ENCODE measurements around the gene EPHA5.

Gene EPHA5

DNA sequence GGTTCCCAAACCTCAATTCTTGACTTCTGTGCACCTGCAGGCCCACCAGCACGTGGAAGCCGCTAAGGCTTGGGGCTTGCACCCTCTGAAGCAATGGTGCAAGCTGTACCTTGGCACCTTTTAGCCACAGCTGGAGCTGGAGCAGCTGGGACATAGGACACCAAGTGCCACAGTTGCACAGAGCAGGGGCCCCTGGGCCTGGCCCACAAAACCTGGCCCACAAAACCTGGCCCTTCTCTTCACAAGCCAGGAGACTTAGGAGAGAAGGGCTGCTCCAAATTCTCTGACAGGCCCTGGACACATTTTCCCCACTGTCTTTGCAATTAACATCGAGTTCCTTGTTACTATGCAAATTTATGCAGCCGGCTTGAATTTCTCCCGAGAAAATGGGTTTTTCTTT lies 197.8 kb downstream of the EPHA5 start:
- DNase-seq: no peak

DNA sequence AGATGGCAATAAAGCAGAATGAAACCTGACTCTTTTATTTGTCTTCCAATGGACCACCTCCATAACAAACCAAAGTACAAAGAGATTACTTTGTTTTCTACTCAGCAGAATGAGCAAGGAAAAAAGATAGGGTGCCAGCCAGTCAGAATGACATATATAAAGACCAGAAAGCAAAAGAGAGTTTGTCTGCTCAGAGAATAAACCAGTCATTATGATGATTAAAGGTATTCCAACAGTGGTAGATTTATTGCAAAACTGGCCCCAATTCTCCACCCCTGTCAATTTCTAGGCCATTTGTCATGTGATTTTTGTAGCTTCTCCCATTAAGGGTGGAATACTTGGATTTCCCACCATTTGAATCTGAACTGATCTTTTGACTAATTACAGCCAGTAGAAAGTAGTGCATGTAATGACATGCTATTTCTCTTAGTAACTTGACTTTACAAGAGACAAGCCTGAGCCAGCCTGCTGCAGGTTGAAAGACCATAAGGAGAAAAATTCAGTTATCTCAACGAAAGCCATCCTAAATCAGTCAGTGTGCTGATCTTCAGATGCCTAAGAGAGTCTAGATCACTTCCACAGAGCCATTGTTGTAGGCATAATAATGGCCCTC lies 203.1 kb downstream of the EPHA5 start:
- no peak for DNase-seq

DNA sequence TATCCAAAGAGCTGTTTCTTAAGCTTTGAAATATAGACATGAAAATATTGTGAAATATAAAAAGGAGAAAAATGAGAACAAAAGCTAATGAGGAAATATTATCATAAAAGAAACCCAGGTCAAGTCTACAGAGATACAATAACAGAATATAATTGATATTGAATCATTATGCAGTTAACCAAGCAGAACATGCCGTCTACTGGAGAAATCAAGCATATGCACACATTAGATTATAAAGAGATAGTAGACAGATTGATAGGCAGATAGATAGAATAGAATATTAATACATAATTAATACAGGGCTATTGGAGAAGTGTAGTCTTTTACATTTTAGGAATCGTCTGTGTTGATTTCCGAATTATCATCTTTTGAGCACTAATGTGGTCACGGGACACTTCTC lies 208.5 kb downstream of the EPHA5 start:
- DNase-seq: no peak

DNA sequence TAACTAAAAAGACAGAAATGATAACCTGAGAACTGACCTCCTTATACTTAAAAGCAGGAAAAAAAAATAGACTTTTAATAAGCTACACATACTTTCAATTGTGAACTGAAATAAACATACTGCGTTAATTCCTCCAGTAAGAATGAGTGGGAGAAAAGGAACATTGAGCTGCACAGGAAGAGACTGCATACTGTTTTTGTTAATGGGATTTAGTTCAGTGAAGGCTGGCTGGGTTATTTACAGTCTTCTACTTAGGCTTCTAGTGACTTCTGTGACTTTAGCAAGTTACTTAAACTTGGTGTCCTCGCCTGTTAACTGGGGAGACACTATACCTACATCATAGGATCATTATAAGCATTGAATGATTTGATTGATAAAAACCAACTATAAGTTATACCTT lies 213.3 kb downstream of the EPHA5 start:
- no peak for DNase-seq

DNA sequence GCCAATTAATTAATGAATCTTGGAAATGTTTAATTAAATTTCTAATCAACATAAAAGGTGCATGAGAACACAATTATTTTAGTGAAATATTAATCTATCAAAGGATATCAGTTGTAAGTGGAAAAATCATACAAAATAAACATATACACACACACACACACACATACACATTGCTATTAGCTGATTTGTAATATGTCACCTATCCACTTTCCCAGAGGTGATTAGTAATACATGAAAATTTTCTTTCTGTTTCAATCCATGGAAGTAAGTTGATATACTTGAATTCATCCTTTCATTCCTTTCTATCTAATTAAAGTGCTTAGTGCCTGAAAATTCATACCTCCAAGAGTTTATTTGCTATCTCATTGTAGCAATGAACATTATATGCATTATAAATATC lies 213.7 kb downstream of the EPHA5 start:
- DNase-seq: no peak

DNA sequence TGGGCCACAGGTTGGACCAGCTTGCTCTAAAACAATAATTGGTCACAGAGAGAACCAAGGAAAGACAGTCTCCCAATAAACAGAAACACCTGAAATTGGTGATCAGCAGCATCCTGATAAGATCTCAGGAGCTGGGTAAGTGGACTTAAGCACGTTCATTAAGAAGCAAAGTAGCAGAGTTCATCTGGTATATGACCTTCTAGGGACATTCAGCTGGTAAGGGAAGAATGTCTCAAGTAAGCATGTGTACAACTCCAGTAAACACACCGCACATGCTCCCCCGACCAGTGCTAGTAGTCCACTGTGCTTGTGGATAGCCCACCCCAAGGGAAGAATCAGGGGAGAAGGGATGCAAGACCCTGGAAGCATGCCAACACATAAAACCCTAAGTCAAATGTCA lies 216.9 kb downstream of the EPHA5 start:
- DNase-seq: no peak

DNA sequence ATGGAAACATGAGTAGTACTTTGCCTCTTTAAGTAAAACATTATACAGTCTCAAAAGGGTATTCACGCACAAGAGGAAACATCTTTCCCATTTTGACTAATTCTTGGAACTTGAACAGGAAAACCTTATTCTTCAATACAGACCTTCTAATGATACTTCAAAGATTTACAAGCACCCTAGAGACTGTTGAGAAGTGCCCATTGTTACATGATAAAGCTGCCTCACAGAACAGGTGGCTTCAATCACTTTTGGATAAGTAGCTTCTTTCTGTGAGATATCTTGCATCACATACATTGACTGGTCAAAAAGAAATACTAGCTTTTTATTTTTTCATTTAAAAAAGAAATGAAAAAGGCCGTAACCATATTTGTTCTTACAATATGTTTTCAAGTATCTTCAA lies 219.4 kb downstream of the EPHA5 start:
- no peak for DNase-seq

DNA sequence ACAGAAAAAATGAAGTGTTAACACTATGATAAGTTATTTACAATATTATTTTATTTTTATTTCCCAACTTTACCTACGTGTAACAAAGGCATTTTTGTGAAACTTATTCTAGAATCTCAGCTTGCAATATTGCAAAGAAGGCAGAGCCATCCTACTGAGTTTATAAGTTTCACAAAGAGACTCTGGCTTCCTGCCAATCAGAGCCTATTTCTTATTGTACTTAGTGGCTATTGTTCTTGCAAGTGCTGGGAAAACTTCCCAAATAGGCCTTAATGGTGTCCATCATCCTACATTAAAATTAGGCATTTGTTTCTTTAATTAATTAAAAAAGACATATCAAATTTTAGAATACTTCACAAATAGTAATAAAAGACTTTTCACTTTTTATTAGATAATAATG lies 233.2 kb downstream of the EPHA5 start:
- DNase-seq: no peak

DNA sequence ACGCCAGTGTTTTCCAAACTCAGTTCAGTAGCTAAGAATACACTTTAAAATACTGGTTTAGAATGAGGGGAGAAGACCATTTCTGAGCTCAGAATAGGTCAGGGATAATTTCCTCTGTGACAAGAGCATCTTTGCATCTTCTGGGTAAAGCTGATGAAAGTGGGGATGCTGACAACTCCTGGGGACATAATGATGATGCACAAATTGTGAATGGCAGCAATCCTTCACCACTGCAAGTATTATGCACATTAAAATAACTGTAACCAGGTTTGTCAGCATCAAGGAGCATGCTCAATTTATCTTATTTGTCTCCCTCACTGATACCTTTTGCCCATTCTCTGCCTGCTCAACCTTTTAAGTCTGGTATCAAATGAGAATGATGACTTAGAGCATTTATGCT lies 248.2 kb downstream of the EPHA5 start:
- DNase-seq: no peak

DNA sequence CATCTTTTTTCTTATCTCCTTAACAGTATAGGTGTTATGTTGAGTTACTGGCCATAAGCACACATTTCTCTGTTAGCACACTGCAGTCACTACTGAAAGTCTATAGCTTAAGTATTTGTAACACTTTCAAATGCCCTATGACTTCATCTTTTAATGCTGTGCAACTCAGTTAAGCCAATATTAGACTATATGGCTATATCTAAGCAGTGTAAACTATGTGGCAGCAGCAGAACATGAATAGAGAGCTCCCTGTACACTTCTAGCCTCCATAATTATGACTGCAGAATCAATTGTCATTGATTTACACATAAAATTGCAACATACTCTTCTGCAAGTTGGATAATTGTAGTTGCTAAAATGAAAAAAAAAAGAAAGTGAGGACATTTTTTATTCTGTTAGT lies 250.3 kb downstream of the EPHA5 start:
- no peak for DNase-seq

DNA sequence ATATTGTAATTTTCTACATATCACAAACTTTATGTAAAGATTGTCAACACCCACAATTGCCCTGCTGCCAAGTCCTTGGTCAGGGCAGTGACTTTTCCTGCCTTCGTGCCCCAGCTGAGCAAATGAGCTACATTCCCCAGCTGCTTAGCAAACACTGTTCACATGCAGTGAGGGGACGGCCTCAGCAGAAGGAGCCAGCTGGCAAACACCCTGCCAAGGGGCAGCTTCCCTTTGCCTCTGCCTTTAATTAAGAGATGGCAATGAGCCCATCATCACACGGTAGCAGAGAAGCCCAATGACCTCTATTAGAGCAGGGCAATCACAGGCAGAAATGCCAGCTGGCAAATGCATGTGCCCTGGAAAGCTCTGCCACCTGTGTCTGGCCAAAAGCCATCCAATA lies 253.4 kb downstream of the EPHA5 start:
- peak; percentile 15 for DNase-seq

DNA sequence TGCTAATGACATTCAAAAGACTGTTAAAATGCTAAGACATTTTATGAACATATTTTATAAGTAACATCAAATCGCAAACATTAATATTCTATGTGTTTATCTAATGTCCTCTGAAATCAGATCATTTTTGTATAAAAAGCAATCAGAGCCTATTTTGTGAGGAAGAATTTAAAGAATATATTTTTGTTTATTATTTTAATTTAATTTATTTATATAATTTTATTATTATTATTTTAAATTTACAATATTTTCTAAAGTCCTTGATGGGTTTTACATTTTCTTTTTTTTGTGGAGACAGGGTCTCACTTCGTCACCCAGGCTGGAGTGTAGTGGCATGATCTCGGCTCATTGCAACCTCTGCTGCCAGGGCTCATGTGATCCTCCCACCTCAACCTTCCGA lies 262.8 kb downstream of the EPHA5 start:
- DNase-seq: no peak

DNA sequence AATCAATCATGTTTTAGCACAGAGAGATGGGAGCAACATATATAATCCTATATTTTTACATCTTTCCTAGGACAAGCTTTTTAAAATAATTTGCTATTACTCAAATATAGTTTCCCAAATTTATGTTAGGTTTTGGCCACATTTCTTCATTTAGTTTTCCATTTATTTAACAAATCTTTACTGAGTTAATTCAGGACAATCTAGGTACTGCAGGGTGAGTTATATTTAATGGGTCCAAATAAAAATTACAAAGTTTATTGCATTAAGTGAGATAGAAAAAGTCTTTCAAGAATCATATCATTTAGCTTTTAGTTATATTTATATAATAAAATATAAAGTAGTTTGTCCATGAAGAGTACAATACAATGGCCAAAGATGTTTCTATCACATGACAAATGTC lies 269.2 kb downstream of the EPHA5 start:
- no peak for DNase-seq

DNA sequence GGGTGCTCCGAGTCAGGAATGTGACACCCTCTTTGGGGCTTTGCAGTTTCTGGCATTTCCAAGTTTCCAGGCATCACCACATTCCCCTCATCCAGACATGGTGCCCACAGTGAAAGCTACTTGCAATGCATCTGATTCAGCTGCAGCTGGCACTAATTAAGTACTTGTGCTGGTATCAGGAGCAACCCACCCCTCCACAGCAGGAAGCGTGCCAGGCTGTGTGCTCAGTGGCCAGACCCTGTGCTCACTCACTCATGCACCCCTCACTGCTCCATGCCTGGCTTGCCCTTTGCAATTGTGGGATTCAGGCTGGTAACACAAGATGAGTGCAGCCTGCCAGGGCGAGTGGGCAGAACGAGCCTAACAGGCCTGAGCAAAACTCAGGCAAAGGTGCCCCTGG lies 271.2 kb downstream of the EPHA5 start:
- no peak for DNase-seq

DNA sequence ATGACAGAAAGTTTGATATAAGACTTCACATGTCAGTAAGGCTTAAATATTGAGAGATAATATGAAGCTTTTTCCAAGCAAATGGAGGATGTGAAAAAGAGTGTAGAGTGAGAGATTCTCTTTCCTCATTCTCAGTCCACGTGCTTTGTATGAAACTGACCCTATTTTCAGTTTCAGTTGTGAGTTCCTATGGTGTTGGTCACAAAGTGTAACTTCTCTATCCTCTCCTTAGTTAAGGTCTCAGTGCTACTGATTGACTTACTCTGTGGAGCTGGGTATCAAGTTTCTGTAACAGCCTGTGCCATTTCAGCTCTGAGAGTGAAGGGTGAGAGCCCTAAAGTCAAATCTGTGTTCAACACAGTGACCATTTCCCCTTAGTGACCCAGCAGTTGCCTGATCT lies 277.2 kb downstream of the EPHA5 start:
- DNase-seq: no peak

DNA sequence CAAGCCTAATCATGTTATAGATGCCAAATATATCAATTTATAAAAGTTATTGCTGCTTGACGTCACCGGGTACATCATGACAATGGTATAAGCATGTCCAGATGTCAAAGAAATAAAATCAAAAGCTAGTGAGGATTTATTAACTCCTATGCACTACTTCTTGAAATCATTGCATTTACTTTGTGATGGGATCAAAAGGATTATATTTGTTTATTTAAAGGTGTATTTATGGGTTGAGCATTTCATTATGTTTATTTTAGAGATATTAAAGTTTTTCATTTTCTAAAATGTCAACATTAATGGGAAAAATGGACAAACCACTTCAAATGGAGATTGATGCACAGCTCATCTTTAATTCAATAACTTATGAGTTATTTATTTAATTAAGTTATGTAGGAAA lies 277.8 kb downstream of the EPHA5 start:
- no peak for DNase-seq

DNA sequence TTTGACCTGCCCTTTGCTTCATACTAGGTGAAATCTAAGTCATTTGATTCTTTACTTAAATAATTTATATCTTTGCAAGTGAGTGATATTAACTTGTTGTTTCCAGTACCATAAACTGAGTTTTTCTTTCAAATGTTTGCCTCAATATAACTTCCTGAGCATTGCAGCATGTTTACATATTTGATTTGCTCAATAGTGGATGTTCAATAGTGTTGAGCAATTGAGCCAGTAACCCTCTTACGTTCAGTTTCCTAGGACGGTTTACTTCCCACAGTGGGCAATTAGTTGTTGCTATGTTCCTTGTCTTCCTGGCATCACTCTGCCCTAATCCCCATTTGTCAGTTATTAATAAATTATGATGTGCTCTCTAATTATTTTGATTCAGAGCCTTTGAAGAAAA lies 278.5 kb downstream of the EPHA5 start:
- DNase-seq: no peak

DNA sequence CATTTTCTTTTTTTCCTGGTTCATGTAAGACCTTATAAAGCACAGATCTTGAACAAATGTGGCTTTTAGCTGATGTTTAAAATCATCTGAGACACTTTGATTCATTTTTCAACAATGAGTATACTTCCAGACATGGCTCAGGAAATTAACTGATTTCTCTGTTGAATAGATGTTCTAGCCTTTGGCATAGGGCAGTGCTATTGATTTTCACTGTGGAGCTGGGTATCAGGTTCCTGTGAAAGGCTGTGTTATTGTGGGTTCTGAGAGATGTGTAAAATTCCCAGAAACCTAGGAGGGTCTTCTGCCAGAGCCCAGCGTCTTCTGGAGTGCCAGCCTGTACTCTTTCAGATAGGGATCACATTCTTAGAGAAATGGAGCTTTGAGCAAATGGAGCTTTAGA lies 278.9 kb downstream of the EPHA5 start:
- no peak for DNase-seq

DNA sequence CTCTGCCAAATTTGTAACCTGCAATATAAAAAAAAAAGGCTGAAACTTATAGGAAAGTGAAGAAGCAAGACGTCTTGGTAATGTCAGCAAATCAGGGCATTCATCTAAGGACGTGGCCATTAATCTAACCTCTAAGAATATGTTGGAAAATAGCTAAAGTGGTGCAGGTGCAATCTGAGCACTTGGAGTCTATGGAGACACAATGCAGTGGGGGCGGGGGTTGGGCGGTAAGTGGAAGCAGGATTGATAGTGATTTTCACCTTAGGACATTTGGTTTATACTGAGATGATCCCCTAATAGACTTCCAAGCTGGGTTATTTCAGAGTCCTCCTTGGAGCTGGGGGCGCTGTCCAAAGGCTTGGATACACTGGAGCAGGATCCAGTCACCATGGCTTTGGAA lies 283.4 kb downstream of the EPHA5 start:
- no peak for DNase-seq

DNA sequence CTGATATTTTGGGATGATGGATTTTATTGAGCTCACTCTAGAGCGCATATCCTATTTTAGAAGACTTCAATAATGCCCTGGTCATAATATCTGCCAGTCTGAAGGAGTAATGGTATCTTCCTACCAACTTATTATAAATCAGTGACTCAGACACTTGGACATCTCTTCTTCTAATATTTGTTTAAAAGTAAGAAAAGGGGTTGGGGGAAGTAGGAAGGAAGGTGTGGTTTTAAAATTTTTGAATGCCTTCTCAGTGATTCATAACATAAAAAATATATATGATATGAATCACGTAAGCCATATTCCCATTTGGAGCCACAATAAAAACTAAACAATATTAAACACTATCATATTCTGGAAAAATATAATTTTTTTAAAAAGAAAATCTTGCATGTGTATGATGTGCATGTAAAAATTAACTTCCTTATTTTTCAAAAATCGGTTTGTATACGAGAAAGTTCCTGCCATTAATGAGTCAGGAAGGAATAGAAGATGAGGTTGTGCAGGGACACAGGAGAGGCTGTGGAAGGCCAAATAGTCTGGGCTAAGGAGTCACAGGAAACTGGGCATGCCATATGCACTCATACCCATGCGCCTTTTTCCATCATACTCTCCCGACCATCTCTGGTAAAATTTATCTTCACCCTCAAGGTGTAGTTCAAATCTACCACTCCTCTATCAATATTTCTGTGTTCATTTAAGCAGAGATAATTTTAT lies 286.5 kb downstream of the EPHA5 start:
- DNase-seq: no peak

DNA sequence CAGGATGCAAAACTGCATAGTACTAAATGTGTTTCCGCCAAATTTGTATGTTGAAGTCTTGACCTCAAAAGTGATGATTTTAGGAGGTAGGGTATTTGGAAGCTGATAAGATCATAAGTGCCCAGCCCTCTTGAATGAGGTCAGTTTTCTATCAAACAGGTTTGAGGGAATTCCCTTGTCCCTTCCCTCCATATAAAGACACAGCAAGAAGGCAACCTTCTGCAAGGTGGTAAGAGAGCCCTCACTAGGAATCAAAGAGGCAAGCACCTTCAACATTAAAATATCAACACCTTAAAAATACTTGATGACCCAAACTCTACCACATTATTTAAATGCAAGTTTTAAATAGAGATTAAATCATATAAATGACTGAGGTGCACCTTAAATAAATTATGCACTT lies 288.6 kb downstream of the EPHA5 start:
- DNase-seq: no peak

DNA sequence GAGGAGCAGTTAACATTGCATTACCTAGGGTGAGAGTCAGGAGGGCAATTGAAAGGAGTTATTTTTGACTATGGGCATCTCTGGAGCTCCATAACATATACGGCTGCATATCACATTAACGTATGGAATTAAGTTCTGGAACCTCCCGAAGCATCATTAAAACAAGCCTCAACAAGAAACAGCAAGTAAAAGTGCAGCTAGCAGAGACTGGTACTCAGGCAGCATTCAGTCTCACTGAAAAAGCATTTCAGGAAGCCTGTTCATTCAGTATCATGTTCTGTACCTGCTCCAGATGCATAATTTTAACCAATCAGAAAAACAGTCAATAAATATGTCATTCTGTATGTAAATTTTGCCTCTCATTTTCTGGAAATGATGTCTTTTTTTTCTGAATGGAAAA lies 299.6 kb downstream of the EPHA5 start:
- DNase-seq: no peak

DNA sequence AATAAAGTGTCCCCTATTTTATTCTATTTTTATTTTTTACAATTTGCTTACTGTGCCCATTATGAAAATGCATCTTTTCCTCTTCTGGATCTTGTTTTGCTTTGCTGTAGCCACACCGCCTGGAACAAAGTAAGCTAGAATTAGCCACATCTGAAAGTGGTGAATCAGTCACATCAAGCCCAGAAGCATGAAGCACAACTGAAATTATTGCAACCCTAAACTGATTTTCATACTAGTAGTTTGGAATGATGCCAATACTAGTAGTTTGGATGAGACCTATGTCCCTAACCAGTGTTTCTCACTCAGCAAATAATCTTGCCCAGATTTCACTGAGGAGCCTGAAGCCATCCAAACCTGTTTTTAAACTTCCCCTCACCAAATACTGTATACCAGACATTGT lies 303.0 kb downstream of the EPHA5 start:
- DNase-seq: no peak

DNA sequence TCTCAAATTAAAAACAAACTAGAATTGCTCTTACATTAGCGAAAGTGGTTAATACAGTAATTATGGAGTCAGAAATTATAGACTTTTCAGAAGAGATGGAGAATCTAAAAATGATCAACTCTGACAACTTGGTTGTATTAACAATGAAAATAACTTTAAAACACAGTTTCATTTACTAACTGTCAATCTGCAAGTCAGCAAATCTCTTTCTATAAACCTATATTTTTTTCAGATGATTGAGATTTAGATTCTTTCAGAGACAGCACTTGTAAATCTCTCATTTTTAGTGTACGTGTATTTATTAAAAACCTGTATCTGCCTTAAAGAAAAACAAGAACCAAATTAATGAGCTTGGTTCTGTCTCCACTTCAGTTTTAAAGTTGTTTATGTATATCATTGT lies 311.4 kb downstream of the EPHA5 start:
- no peak for DNase-seq

DNA sequence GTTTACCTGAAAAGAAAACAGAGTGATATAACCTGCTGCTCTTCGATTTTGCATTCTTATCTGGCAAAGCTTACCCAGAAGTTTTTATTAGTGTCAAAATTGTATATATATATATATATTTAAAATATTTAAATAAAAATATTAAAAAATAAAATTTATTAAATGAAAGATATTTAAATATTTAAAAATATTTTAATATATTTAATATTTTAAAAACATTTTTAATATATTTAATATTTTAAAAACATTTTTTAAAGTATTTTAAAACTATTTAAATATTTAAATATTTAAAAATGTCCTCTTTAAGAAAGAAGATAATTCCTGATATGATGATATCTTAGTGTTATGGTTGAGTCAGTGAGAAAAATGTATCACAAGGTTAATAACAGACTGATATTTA lies 317.2 kb downstream of the EPHA5 start:
- DNase-seq: no peak

Measured in NCI-H146 (cell line).